GM18517 (cell line): ENCODE results near the gene INO80B.

Experiments used
- ATAC-seq: cut with Tn5 transposase; IDR thresholded peaks from one replicate; pipeline ENCODE4 v1.9.1; 2021; ENCODE audit warnings: mild to moderate bottlenecking, moderate library complexity; ENCODE audit not compliant: unreplicated experiment

INO80B gene

DNA sequence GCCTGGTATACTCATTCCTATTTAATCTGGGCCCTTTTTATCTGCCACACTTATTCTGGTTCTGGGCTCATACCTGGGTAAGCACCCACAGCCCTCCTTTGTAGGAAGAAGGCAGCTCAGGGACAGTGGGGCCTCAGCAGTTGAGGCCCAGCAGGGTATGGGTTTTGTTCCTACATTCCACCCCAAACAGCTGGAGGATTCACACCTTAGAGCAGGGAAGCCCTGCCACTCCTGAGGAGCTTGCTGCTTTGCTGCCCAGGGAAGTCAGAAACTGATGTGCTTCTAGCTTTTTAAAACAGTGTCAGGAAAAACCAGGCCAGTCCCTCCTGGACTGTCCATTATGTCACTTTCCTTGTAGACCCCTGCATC, 45.7 kb downstream of the INO80B start:
- ATAC-seq = no peak

GRCh38 chr2:74501335-74502071, 46.6 kb downstream of the INO80B start:
- no peak for ATAC-seq

- ATAC-seq = no peak
These were observed 47.3 kb downstream of the INO80B start for GRCh38 chr2:74502147-74502719.

DNA sequence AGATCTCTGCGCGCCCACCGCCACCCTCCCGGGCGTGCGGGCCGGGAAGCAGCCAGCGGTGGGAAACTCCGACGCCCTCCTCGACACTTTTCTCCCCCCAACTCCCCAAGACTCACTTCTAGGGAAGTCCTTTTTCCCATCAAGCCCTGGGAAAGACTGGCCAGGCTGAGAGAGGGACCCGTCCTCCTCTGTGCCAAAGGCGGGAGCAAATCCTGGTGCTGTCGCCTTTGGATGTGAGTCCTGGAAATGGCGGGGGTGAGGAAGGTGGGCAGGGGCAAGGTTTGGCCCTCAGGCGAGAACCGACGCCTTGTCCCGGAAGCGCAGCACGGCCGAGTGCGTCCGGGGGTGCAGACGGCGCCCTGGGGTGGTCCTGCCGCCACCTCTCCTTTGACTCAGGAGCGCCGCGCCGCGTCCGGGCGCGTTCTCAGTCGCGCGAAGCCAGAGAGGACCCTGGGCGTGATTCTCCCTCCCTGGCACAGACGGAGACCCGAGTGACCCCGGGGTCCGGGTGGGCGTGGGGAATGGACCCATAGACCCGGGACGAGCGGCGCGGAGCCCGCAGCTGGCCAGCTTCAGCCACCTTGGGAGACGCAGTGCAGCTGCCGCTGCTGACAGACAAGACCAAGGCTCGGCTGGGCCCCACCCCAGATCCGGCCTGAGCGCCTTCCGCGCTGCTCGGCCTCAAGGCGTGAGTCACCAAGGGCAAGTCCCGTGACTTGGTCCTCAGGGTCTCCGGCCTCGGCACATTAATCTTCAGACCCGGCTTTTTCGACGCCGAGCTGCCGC, 48.0 kb downstream of the INO80B start:
- peak; percentile 35 for ATAC-seq

GRCh38 chr2:74503506-74504475, 48.9 kb downstream of the INO80B start:
- no peak for ATAC-seq

GRCh38 chr2:74504591-74504990, 49.7 kb downstream of the INO80B start:
- no peak for ATAC-seq

GRCh38 chr2:74505448-74506246, 50.8 kb downstream of the INO80B start:
- ATAC-seq = no peak

GRCh38 chr2:74507145-74507925, 52.4 kb downstream of the INO80B start, which contains the start of gene PCGF1:
TSS of gene PCGF1 (minus strand) at chr2:74507695. CDS start at chr2:74507668, 27 bp downstream.
- peak; percentile 89 for ATAC-seq
